ENCODE results near the gene MRPL27.
"Not testable (repeated sequence)": the region's sequence is repeated elsewhere in the genome, so short reads cannot be mapped to it uniquely, and the experiment has no call there.

Gene MRPL27

DNA sequence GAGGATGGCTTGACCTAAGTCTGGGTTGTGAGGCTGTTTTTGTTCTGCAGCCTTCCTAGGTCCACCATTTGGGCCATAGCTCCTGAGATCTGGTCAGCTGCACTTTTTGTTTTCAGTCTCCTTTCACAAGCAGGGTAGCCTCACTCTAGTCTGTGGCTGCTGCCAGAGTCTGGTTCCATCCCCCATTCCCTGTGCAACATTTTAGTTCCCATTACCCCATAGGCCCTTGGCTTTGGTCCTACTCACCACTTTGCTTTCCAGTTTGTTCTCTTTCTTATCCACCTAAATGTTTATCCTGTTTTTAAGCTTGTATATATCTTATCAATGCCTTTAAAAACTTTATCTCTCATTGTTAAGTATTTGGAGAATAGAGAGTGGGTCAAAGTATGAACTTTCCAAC is 33.6 kb downstream of the MRPL27 start:
- no peaks in the 10 kb centered on the region for H3K36me3 ChIP-seq (ENCODE audit: control insufficient read depth, insufficient read depth, low read length)
- H3K27ac ChIP-seq (ENCODE audit: low read depth, low read length), result no peak overlapping the region
- no peak overlapping the region for H3K9ac ChIP-seq (ENCODE audit: low read length)
- H3K9me3 ChIP-seq (ENCODE audit: control insufficient read depth, insufficient read depth, low read depth, low read length), result peaks cover 2% of the 10 kb centered on the region
- peaks cover under 1% of the 10 kb centered on the region for H3K27me3 ChIP-seq (ENCODE audit: control insufficient read depth, insufficient read depth, low read length)
- no peak overlapping the region for H3K4me3 ChIP-seq (ENCODE audit: low read depth, low read length)
- H3K4me1 ChIP-seq (ENCODE audit: control insufficient read depth, insufficient read depth, low read length), result no peaks in the 10 kb centered on the region

DNA sequence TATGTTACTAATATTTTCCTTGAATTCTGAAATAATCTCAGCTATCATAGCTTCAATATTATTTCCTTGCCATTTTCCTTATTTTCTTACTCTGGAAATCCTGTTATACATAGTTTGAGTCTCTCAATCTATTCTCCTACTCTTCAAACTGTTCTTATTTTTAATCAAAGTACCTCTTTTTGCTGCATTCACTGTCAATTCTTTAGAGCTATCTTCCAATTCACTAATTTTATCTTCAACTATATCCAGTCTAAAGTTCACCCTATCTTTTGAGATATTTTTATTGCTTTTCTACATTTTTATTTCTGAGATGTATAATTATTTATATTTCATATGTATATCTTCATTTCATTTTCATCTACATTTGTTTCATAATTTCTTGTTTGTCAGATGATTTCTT is 34.3 kb downstream of the MRPL27 start:
- H3K4me3 ChIP-seq (ENCODE audit: low read depth, low read length), result no peak overlapping the region
- H3K4me1 ChIP-seq (ENCODE audit: control insufficient read depth, insufficient read depth, low read length), result no peaks in the 10 kb centered on the region; the same call in 1 of the 2 replicates
- H3K27ac ChIP-seq (ENCODE audit: low read depth, low read length), result no peak overlapping the region
- no peaks in the 10 kb centered on the region for H3K36me3 ChIP-seq (ENCODE audit: control insufficient read depth, insufficient read depth, low read length)
- H3K27me3 ChIP-seq (ENCODE audit: control insufficient read depth, insufficient read depth, low read length), result no peaks in the 10 kb centered on the region
- H3K9ac ChIP-seq (ENCODE audit: low read length), result no peak overlapping the region
- H3K9me3 ChIP-seq (ENCODE audit: control insufficient read depth, insufficient read depth, low read depth, low read length), result peaks cover 2% of the 10 kb centered on the region

DNA sequence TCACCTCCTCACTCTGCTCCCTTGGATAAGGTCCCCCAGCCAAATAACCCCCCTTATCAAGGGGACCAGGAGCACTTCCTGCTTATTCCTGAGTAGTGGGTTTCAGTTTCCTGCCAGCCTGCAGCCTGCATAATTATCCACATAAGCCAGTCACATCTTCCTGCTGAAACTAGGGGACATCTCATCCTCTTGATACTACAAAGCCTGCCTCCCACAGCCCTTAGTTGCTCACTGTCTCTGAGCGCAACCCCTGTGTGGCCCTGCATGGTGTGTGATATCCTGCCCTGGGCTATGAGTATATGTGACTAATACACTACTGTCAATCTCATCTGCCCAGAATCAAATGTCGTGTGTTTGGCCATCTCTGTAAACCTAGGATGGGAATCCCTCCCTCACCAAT is 35.0 kb downstream of the MRPL27 start:
- Histone ChIP-seq H3K36me3 (ENCODE audit: control insufficient read depth, insufficient read depth, low read length) (no peaks in the 10 kb centered on the region), H3K9ac (ENCODE audit: low read length) (no peak overlapping the region), H3K27me3 (ENCODE audit: control insufficient read depth, insufficient read depth, low read length) (no peaks in the 10 kb centered on the region), H3K9me3 (ENCODE audit: control insufficient read depth, insufficient read depth, low read depth, low read length) (peaks cover 2% of the 10 kb centered on the region), H3K4me1 (ENCODE audit: control insufficient read depth, insufficient read depth, low read length) (peaks cover 4% of the 10 kb centered on the region; the same call in 1 of the 2 replicates), H3K27ac (ENCODE audit: low read depth, low read length) (no peak overlapping the region), H3K4me3 (ENCODE audit: low read depth, low read length) (no peak overlapping the region)

DNA sequence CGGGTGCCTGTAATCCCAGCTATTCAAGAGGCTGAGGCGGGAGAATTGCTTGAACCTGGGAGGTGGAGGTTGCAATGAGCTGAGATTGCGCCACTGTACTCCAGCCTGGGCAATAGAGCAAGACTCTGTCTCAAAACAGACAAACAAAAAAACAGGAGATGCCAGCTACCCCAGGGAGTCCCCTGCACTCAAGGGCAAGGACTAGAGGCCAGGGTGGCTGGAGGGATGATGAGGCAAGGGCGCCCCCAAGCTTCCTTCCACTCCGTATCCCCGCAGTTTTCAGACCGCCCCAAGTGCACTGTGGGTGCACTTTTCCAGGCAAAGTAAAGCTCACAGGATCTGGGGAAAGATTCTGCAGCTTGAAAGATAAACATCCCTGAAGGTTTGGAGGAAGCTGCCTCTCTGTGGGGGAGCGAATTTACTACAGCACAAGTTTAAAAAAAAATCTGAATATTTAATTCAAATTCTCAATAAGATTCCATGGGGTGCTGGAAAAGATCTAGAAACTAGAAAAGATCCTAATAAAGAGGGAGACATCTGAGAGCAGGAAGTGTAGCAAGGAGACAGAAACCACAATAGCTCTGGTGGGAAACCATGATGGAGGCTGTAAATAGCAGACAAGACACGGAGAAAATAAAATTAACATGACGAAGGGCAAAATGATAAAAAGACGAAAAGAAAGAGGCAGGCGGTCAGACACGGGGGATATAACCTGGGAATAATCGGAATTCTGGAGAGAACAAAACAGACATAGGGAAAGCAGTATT is 39.5 kb downstream of the MRPL27 start:
- H3K36me3 ChIP-seq (ENCODE audit: control insufficient read depth, insufficient read depth, low read length); H3K27ac ChIP-seq (ENCODE audit: low read depth, low read length); H3K4me1 ChIP-seq (ENCODE audit: control insufficient read depth, insufficient read depth, low read length); H3K9ac ChIP-seq (ENCODE audit: low read length); H3K27me3 ChIP-seq (ENCODE audit: control insufficient read depth, insufficient read depth, low read length); H3K9me3 ChIP-seq (ENCODE audit: control insufficient read depth, insufficient read depth, low read depth, low read length); H3K4me3 ChIP-seq (ENCODE audit: low read depth, low read length): not testable (repeated sequence)

DNA sequence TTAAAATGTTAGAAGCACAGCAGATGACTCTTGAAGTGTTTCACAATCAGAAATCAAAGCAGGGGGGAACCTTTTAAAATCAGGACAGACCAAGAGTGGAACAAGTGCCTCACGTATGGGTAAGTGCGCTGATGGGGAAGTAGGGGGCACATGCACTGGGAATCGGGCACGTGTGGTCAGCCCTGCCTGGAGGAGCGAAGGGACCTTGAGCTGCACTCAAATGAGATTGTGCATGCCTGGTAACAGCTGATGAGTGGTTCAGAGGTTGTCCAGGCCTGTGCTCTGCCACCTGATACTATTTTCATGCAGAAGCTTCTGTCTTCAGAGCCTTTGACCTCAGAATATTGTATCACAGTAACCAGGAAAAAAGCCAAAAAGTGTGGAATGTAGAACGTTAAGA is 40.8 kb downstream of the MRPL27 start:
- Histone ChIP-seq H3K27me3 (ENCODE audit: control insufficient read depth, insufficient read depth, low read length) (no peaks in the 10 kb centered on the region), H3K4me1 (ENCODE audit: control insufficient read depth, insufficient read depth, low read length) (peaks cover 4% of the 10 kb centered on the region; the same call in 1 of the 2 replicates)

DNA sequence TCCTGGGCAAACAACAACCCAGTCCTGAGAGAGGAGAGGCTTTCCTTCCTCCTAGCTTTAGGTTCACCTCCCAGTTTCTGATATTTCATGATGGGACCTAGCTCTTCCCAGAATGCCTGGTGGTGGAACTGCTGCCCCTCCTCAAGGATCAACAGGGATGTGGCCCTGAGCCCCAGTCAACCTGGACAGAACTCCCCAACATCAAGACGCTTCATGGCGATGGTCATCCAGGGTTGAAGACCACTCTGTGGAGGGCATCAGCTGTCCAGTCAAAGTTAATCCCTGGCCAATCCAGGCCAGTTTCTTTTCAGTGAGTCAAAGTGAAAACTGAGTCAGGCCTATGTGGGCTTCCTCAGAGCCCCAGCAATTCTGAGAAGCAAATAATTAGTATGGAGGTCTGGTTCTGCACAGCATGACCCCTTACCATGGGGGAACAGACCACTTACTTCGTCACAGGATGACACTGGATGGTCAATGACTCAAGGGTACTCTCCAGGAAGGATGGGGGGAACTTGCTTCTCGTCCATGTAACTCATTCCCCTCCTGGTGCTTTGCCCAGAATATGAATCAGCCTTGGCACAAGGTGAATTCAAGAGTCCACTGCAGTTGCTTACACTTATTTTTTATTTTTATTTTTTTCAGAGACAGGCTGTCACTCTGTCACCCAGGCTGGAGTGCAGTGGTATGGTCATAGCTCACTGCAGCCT is 41.7 kb downstream of the MRPL27 start:
- H3K27ac ChIP-seq (ENCODE audit: low read depth, low read length), result no peak overlapping the region
- no peaks in the 10 kb centered on the region for H3K9me3 ChIP-seq (ENCODE audit: control insufficient read depth, insufficient read depth, low read depth, low read length)
- H3K9ac ChIP-seq (ENCODE audit: low read length), result no peak overlapping the region
- peaks cover 4% of the 10 kb centered on the region; the same call in 1 of the 2 replicates for H3K4me1 ChIP-seq (ENCODE audit: control insufficient read depth, insufficient read depth, low read length)
- H3K27me3 ChIP-seq (ENCODE audit: control insufficient read depth, insufficient read depth, low read length), result no peaks in the 10 kb centered on the region
- H3K36me3 ChIP-seq (ENCODE audit: control insufficient read depth, insufficient read depth, low read length), result no peaks in the 10 kb centered on the region
- no peak overlapping the region for H3K4me3 ChIP-seq (ENCODE audit: low read depth, low read length)

More for the DNA sequence above, 40.8 kb downstream of the MRPL27 start:
- Histone ChIP-seq H3K27ac (ENCODE audit: low read depth, low read length) (no peak overlapping the region), H3K4me3 (ENCODE audit: low read depth, low read length) (no peak overlapping the region), H3K9ac (ENCODE audit: low read length) (no peak overlapping the region), H3K36me3 (ENCODE audit: control insufficient read depth, insufficient read depth, low read length) (no peaks in the 10 kb centered on the region), H3K9me3 (ENCODE audit: control insufficient read depth, insufficient read depth, low read depth, low read length) (no peaks in the 10 kb centered on the region)

DNA sequence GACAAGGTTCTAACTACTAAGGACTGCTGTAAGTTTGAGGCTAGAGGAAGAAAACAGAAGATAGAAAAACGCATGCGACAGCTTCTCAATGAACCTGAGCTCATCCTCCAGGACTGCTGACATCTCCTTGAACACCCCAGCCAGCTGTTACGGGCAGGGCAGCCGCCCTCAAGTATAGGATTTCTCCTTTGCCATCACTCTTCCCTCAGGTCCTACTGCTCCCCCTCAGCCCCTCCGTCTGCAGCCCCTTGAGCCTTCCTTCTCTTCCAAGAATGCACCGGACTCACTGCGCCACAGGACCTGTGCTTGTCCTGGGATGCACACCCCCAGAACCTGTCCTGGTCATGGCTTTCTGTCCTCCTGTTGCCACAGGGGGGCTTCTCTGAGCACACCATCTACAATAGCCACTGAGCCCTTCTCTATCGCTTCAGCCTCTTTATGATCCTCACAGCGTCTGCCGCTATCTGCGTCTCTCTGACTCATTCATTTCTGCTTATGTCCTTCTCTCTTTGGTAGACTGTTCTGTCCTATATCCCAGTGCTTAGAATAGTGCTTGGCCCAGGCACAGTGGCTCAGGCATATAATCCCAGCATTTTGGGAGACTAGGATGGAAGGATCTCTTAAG is 42.7 kb downstream of the MRPL27 start:
- H3K4me3 ChIP-seq (ENCODE audit: low read depth, low read length), result no peak overlapping the region
- no peak overlapping the region for H3K27ac ChIP-seq (ENCODE audit: low read depth, low read length)
- no peak overlapping the region for H3K9ac ChIP-seq (ENCODE audit: low read length)
- no peaks in the 10 kb centered on the region for H3K9me3 ChIP-seq (ENCODE audit: control insufficient read depth, insufficient read depth, low read depth, low read length)
- H3K36me3 ChIP-seq (ENCODE audit: control insufficient read depth, insufficient read depth, low read length), result no peaks in the 10 kb centered on the region
- H3K4me1 ChIP-seq (ENCODE audit: control insufficient read depth, insufficient read depth, low read length), result peaks cover 4% of the 10 kb centered on the region; the same call in 1 of the 2 replicates
- H3K27me3 ChIP-seq (ENCODE audit: control insufficient read depth, insufficient read depth, low read length), result no peaks in the 10 kb centered on the region

- no peak overlapping the region for H3K9ac ChIP-seq (ENCODE audit: low read length)
- no peaks in the 10 kb centered on the region for H3K27me3 ChIP-seq (ENCODE audit: control insufficient read depth, insufficient read depth, low read length)
- H3K9me3 ChIP-seq (ENCODE audit: control insufficient read depth, insufficient read depth, low read depth, low read length), result no peaks in the 10 kb centered on the region
- no peaks in the 10 kb centered on the region for H3K36me3 ChIP-seq (ENCODE audit: control insufficient read depth, insufficient read depth, low read length)
- H3K27ac ChIP-seq (ENCODE audit: low read depth, low read length), result no peak overlapping the region
- no peak overlapping the region for H3K4me3 ChIP-seq (ENCODE audit: low read depth, low read length)
- H3K4me1 ChIP-seq (ENCODE audit: control insufficient read depth, insufficient read depth, low read length), result peaks cover 4% of the 10 kb centered on the region; the same call in 1 of the 2 replicates
Measured at GRCh38 chr17:50329716-50330115, 43.3 kb downstream of the MRPL27 start.

GRCh38 chr17:50328363-50329325 is 44.3 kb downstream of the MRPL27 start:
- H3K9ac ChIP-seq (ENCODE audit: low read length), result no peak overlapping the region
- H3K9me3 ChIP-seq (ENCODE audit: control insufficient read depth, insufficient read depth, low read depth, low read length), result no peaks in the 10 kb centered on the region
- H3K36me3 ChIP-seq (ENCODE audit: control insufficient read depth, insufficient read depth, low read length), result no peaks in the 10 kb centered on the region
- H3K4me3 ChIP-seq (ENCODE audit: low read depth, low read length), result no peak overlapping the region
- no peak overlapping the region for H3K27ac ChIP-seq (ENCODE audit: low read depth, low read length)
- H3K27me3 ChIP-seq (ENCODE audit: control insufficient read depth, insufficient read depth, low read length), result no peaks in the 10 kb centered on the region
- H3K4me1 ChIP-seq (ENCODE audit: control insufficient read depth, insufficient read depth, low read length), result peaks cover 4% of the 10 kb centered on the region; the same call in 1 of the 2 replicates

DNA sequence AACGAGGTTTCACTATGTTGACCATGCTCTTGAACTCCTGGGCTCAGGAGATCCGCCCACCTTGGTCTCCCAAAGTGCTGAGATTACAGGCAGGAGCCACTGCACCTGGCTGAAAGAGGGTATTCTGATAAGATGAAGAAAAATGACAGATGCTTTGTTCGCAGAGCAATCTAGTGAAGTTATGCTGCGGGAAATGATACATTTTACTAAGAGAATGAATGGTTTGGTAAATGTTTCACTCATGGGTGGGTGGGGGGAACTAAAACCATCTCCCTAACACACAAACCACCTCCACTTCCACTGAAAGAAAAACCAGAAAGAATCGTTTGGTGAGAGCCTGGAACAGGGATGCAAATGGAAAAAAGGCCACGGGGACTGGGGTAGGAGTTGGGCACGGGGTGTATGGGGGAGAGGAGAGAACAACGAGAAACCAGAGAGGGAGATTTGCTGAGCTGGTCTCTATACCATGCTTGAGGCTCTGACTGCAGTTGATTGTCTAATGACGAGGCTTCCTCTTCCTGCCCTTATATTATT is 46.1 kb downstream of the MRPL27 start:
- no peaks in the 10 kb centered on the region for H3K27me3 ChIP-seq (ENCODE audit: control insufficient read depth, insufficient read depth, low read length)
- no peak overlapping the region for H3K27ac ChIP-seq (ENCODE audit: low read depth, low read length)
- H3K4me3 ChIP-seq (ENCODE audit: low read depth, low read length), result no peak overlapping the region
- no peaks in the 10 kb centered on the region for H3K4me1 ChIP-seq (ENCODE audit: control insufficient read depth, insufficient read depth, low read length)
- no peaks in the 10 kb centered on the region for H3K9me3 ChIP-seq (ENCODE audit: control insufficient read depth, insufficient read depth, low read depth, low read length)
- no peak overlapping the region for H3K9ac ChIP-seq (ENCODE audit: low read length)
- H3K36me3 ChIP-seq (ENCODE audit: control insufficient read depth, insufficient read depth, low read length), result no peaks in the 10 kb centered on the region
